ENCODE results near the gene PAPSS2. TPM values are rescaled to one million over a fixed set of nuclear protein-coding genes. Genes with fewer than 3 reads are reported as not detected.

PAPSS2 gene
- total and polyA plus RNA-seq, 2 donors from 2014 or later: 23.5 to 84.2 TPM

DNA sequence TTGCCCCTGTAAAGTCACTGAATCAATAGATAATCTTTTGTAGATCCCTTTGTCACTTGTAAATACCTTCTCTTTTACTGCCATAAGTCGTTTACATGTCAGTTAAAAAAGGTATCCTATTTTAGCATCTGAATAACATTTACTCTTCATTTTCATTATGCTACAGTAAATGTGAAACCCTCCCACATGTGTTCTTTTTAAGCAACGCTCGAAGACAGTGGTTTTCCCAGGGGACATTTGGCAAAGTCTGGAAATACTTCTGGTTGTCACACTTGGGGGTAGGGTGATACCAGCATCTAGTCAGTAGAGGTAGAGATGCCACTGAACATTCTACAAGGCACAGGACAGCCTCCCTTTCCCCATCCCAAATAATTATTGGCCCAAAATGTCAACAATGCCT, 134.6 kb downstream of the PAPSS2 start:
- Histone ChIP-seq H3K36me3 (ENCODE audit: control insufficient read depth in 2 of 3, insufficient read depth in 3 of 3, low read length in 3 of 3) (peaks cover 0 to under 1% (median 0%) of the 10 kb centered on the region in 3 donors), H3K4me1 (ENCODE audit: control insufficient read depth in 2 of 3, insufficient read depth in 2 of 3, low read depth in 1 of 3, low read length in 3 of 3) (peaks cover 0 to 3% (median 0%) of the 10 kb centered on the region in 3 donors), H3K9me3 (ENCODE audit: control insufficient read depth in 2 of 3, insufficient read depth in 1 of 3, low read length in 3 of 3) (no peaks in the 10 kb centered on the region), H3K9ac (ENCODE audit: low read length in 3 of 3) (no peak overlapping the region), H3K27ac (ENCODE audit: low read depth in 2 of 2, low read length in 2 of 2) (no peak overlapping the region), H3K27me3 (ENCODE audit: control insufficient read depth, insufficient read depth, low read length) (no peaks in the 10 kb centered on the region), H3K4me3 (ENCODE audit: low read length in 3 of 3) (no peak overlapping the region)
- intact Hi-C loops (cut with DNase I): no loop called here
- TF ChIP-seq, protein P1, sequence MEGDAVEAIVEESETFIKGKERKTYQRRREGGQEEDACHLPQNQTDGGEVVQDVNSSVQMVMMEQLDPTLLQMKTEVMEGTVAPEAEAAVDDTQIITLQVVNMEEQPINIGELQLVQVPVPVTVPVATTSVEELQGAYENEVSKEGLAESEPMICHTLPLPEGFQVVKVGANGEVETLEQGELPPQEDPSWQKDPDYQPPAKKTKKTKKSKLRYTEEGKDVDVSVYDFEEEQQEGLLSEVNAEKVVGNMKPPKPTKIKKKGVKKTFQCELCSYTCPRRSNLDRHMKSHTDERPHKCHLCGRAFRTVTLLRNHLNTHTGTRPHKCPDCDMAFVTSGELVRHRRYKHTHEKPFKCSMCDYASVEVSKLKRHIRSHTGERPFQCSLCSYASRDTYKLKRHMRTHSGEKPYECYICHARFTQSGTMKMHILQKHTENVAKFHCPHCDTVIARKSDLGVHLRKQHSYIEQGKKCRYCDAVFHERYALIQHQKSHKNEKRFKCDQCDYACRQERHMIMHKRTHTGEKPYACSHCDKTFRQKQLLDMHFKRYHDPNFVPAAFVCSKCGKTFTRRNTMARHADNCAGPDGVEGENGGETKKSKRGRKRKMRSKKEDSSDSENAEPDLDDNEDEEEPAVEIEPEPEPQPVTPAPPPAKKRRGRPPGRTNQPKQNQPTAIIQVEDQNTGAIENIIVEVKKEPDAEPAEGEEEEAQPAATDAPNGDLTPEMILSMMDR (IDR thresholded peaks at IDR 0.05; ENCODE audit: borderline replicate concordance, extremely low read depth, insufficient read depth): no peak
- DNase-seq (no peak), FAIRE-seq (no peak)

Other genes starting within 250 kb of the PAPSS2 start
- 13.1 TPM for gene MINPP1, start 155.0 kb upstream of the PAPSS2 start, total RNA-seq
- gene MINPP1, start 155.0 kb upstream of the PAPSS2 start, polyA plus RNA-seq (ENCODE audit: insufficient read depth, low read depth, low replicate concordance): 15.7 TPM
- 57.3 TPM for gene ATAD1, start 158.3 kb downstream of the PAPSS2 start, total RNA-seq
- gene ATAD1, start 158.3 kb downstream of the PAPSS2 start, polyA plus RNA-seq (ENCODE audit: insufficient read depth, low read depth, low replicate concordance): 22.0 TPM
- 1.7 TPM for gene KLLN, start 203.7 kb downstream of the PAPSS2 start, total RNA-seq
- 0.82 TPM for gene KLLN, start 203.7 kb downstream of the PAPSS2 start, polyA plus RNA-seq (ENCODE audit: insufficient read depth, low read depth, low replicate concordance)
- gene PTEN, start 203.7 kb downstream of the PAPSS2 start, total RNA-seq: 154 TPM
- 22.3 TPM for gene PTEN, start 203.7 kb downstream of the PAPSS2 start, polyA plus RNA-seq (ENCODE audit: insufficient read depth, low read depth, low replicate concordance)